GM23338 (cell line): ENCODE data around the gene ERBB4. TPM values are rescaled to one million over a fixed set of nuclear protein-coding genes. Genes with fewer than 3 reads are reported as not detected.

Experiments
- ETS1 ChIP-seq: IDR thresholded peaks from 2 replicates; pipeline ENCODE4 v1.6.1; 2016; ENCODE audit warnings: antibody characterized with exemption
- EZH2 ChIP-seq: fragments of 200-600 bp; sonication (generic); IDR thresholded peaks from one replicate; pipeline ENCODE4 v1.8.0; 2017; ENCODE audit warnings: antibody characterized with exemption, mild to moderate bottlenecking, low read depth; ENCODE audit not compliant: unreplicated experiment
- EZH2phosphoT487 ChIP-seq: fragments of 200-600 bp; sonication (generic); IDR thresholded peaks from one replicate; pipeline ENCODE4 v1.8.1; 2018; ENCODE audit warnings: antibody characterized with exemption; ENCODE audit not compliant: unreplicated experiment
- JUNB ChIP-seq: IDR thresholded peaks from one replicate; pipeline ENCODE4 v1.6.1; 2016; ENCODE audit warnings: antibody characterized with exemption; ENCODE audit not compliant: unreplicated experiment
- NANOG ChIP-seq: IDR thresholded peaks from 2 replicates; pipeline ENCODE4 v1.6.1; 2016; ENCODE audit warnings: antibody characterized with exemption, borderline replicate concordance
- REST ChIP-seq: IDR thresholded peaks from one replicate; pipeline ENCODE4 v1.6.1; 2018; ENCODE audit warnings: antibody characterized with exemption; ENCODE audit not compliant: unreplicated experiment
- ZNF114 ChIP-seq: fragments of 250-450 bp; sonication (Bioruptor Pico); IDR thresholded peaks from 2 replicates; pipeline ENCODE4 v1.5.0; 2020; ENCODE audit warnings: mild to moderate bottlenecking, moderate library complexity
- ZNF331 ChIP-seq: fragments of 250-450 bp; sonication (Bioruptor Pico); IDR thresholded peaks from 2 replicates; pipeline ENCODE4 v1.5.0; 2020; ENCODE audit warnings: low read depth, mild to moderate bottlenecking, moderate library complexity
- ZNF462 ChIP-seq: fragments of 250-450 bp; sonication (Bioruptor Pico); IDR thresholded peaks from 2 replicates; pipeline ENCODE4 v1.5.0; 2020; ENCODE audit warnings: mild to moderate bottlenecking, moderate library complexity
- polyA plus RNA-seq: library from polyadenylated mRNA; unstranded; fragments of >200 nt; fragmentation: Nextera tagmentation; extraction: Ambion mirVana; gene quantifications from 2 replicates; pipeline ENCODE4 v1.2.1, GENCODE V29; 2016
- total RNA-seq: library from RNA; depleted of rRNA; stranded (reverse); fragments of >200 nt; shearing (Covaris generic); gene quantifications from 2 replicates; pipeline ENCODE4 v1.2.3, GENCODE V29; 2014

Gene ERBB4
- total and polyA plus RNA-seq, 2 experiments from 2014 or later, result 0.73 to 1.1 TPM

- TF ChIP-seq ZNF462 (CRISPR knock-in tag), result no peak
- no peak for TF ChIP-seq ZNF331 (CRISPR knock-in tag)
- no peak for TF ChIP-seq ZNF114 (CRISPR knock-in tag)
- no peak for TF ChIP-seq NANOG
- TF ChIP-seq ETS1, result no peak
- TF ChIP-seq EZH2phosphoT487, result no peak
- TF ChIP-seq JUNB, result no peak
- no peak for TF ChIP-seq EZH2
- no peak for TF ChIP-seq REST
Observed at GRCh38 chr2:212269005-212269404, 269.6 kb downstream of the ERBB4 start (continued).
